ENCODE measurements around the gene YLPM1.

YLPM1 gene

DNA sequence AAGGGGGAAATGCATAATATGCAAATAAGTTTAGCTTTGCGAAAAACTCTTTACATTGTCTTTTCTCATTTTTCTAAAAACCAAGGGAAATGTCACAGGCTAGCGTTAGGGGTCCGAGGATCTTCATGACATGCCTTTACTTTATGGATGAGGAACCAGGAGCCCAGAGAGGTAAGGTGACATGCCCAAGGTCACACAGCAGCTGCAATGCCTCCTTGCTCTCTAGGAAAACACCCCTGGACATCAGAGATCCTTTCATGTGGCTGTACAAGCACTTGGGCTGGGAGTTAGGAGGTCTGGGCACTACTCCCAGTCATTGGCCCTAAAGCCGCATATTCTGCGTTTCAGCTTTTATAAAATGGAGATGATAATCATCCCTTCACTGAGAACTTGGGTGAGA lies 112.1 kb downstream of the YLPM1 start:
- DNase-seq = no peak

DNA sequence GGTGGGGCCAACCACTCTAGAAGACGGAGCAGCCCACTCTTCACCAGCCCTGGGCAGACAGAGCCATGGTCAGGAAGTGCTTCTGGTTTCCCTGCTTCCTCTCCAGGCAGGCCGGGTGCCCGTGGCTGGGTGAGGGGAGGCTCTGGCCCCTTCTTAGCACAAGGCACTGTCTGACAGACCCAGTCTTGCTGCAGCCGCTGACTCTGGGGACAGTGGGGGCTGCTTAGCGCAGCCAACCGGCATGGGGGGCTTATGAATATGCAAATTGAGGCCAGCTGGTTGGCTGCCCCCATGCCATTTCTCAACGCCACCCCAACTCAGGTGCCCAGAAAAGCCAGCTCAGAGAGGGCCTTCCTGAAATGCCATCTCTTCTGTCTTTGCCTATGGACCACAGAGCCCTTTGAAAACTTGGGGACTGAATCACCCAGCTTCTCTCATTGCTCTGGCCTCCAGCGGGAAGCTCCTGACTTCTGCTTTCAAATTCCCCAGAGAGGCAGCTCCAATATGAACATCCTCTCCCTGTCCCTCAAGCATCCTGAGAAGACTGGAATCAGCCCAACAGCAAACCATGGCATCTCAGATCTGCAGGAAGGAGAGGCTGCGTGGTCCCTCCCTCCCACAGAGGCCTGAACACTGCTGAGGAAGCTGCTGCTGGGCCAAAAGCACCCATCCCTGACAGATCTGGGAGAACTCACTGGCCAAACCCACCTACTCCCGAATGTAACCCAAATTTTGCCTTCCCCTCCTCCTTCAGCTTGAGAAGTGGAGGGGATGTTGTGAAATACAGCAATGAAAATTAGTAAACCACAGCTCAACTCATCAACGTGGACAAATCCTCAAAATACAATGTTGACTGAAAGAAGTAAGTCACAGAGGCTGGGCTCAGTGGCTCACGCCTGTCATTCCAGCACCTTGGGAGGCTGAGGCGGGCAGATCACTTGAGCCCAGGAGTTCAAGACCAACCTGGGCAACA lies 113.1 kb downstream of the YLPM1 start, which contains the start of gene PROX2:
TSS of gene PROX2 (minus strand) at position 205 of the 973 bp plus-strand sequence. CDS start 12,311 bp downstream, outside the sequence.
- no peak for DNase-seq

DNA sequence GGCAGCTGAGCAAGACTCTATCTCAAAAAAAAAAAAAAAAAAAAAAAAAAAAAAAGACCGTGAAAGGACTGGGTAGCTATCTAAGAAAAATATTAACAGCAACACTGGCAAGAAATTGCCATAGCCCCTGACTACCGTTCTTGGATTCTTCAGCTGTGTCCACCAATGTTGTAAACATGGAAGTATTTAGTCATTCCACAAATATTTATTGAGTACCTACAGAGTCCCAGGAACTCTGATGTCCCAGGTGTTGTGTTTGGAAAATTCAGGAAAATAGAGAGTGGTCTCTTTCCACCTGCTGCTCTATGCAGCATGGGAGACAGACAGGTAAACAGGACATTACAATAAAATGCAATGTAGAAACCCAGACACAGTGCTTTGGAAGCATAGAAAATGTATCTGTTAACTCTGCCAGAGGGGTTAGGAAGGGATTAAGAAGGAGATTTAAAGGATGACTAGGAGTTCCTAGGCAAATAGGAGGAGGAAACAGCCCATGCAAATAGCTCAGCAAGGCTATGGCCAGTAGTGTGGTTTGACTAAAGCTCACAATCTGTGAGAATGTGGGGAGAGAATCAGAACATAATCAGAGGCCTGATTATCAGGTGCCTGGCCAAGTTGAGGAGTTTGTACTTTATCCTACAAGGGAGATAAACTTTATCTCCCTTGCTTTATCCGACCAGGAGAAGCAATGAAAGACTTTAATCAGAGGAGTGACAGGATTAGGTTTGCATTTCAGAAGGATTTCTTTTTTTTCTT lies 116.5 kb downstream of the YLPM1 start:
- no peak for DNase-seq

DNA sequence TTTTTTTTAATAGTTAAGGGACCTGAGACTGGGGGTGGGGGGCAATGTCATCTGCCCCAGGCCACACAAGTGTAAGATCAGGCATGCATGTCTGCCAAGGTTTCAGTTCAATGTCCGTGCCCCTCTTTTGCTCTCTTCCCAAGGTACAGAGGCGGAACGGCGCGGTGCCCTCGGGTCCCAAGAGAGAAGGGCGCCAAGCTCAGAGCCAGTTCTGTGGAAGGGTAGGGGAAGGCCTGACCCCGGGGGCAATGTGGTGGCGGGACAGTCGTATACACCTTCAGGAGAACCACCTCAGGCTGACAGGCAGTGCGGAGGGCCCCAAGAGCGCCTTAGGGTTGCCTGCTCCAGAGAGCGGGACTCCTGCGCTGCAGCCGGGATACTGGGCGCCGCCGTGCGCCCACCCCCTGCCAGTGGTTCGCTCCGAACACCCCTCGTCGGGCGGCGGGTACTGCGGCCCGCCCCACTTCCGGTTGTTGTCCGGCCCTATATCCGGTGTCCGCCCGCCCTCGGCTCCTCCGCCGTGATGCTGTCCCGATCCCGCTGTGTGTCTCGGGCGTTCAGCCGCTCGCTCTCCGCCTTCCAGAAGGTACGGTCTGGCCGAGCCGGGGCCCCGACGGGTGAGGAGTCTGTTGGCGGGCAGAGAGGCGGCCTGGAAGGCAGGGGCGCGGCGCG lies 118.5 kb downstream of the YLPM1 start, which contains the start of gene DLST:
TSS of gene DLST (plus strand) at position 486 of the 672 bp plus-strand sequence. CDS start at position 524, 38 bp downstream.
- DNase-seq = peak; percentile 91

DNA sequence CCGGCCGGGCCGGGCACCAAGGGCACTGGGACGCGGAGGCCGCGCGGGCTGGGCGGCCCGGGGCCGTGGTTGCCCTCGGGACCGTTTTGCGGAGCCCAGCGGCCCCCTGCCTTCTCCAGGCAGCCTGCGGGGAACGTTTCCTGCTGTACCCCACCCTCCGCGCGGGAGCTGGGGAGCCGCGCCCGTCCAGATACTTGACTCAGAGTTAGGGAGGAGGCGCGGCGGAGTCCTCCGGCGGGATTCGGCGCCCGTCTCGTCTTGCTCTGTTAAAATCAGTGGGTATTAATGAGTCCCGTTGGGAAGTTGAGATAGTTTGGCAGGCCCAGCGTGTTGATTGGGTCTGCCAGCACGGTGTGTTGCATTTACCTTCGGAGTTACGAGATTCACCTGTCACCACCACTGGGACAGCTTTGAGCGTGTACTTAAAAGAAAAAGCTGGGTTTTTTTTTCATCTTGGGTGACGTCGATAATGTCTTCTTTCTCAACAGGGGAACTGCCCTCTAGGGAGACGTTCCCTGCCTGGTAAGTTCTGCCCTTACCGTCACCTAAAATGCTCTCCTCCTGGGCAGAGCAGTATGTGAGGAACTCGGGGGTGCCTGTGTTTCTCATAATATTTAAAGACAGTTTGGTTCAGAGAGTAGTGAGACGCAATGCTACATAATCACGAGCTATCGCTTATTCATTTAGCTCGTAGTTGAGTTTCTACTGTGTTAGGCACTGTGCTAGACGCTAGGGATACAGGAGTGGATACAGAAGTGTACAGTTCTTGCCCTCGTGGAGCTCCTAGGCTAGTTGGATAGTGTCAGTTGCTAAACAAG lies 119.2 kb downstream of the YLPM1 start:
- peak; percentile 45 for DNase-seq
